Urinary bladder (tissue), 4 donors: ENCODE results near the gene MSH3. TPM values are rescaled to one million over a fixed set of nuclear protein-coding genes. Genes with fewer than 3 reads are reported as not detected.

Experiments used
- DNase-seq: peaks from one replicate; pipeline ENCODE4 v3.0.0-alpha.2; 2015; ENCODE audit errors: extremely low spot score
- H3K27ac ChIP-seq: one replicate; pipeline ENCODE4 v1.5.1; 2013; ENCODE audit warnings: low read depth, mild to moderate bottlenecking, moderate library complexity
- H3K36me3 ChIP-seq: one replicate; pipeline ENCODE4 v1.6.1; 2013; ENCODE audit warnings: mild to moderate bottlenecking, moderate library complexity; ENCODE audit not compliant: insufficient read depth
- H3K4me1 ChIP-seq: one replicate; pipeline ENCODE4 v1.6.1; 2013; ENCODE audit warnings: mild to moderate bottlenecking, moderate library complexity; ENCODE audit not compliant: insufficient read depth
- H3K4me3 ChIP-seq: one replicate; pipeline ENCODE4 v1.5.1; 2013; ENCODE audit warnings: low read depth, low read length
- whole genome bisulfite sequencing: extraction: QIAGEN DNeasy Blood & Tissue Kit; methylation state at CpG from one replicate; pipeline ENCODE4 v1.1.7; 2013; 5-methylcytosine and 5-hydroxymethylcytosine counted together
- polyA plus RNA-seq: library from polyadenylated mRNA; stranded (reverse); fragments of 200-250 nt; gene quantifications from one replicate; pipeline ENCODE4 v1.2.3, GENCODE V29; 2013
- total RNA-seq: library from RNA; depleted of rRNA; stranded (reverse); fragments of >200 nt; gene quantifications from one replicate; pipeline ENCODE4 v1.2.3, GENCODE V29; 2014
- donor health status: healthy with polysubstance abuse.
- donor health status: healthy.

The MSH3 gene
- total and polyA plus RNA-seq, 2 donors, result 5.5 to 33.8 TPM

- Histone ChIP-seq H3K4me3 (no peak overlapping the region), H3K27ac (no peak overlapping the region), H3K36me3 (peaks cover 3% of the 10 kb centered on the region), H3K4me1 (no peaks in the 10 kb centered on the region)
- DNase-seq, result no peak
- 91% methylated on average over 8 of the region's 8 CpGs for WGBS
Measured at GRCh38 chr5:80667384-80667783, 12.9 kb downstream of the MSH3 start.

GRCh38 chr5:80668016-80668969 is 13.8 kb downstream of the MSH3 start:
- 84% methylated on average over 16 of the region's 16 CpGs for WGBS
- DNase-seq, result no peak
- H3K4me1 ChIP-seq, result no peaks in the 10 kb centered on the region
- no peak overlapping the region for H3K27ac ChIP-seq
- H3K36me3 ChIP-seq, result peaks cover 3% of the 10 kb centered on the region
- H3K4me3 ChIP-seq, result no peak overlapping the region

DNA sequence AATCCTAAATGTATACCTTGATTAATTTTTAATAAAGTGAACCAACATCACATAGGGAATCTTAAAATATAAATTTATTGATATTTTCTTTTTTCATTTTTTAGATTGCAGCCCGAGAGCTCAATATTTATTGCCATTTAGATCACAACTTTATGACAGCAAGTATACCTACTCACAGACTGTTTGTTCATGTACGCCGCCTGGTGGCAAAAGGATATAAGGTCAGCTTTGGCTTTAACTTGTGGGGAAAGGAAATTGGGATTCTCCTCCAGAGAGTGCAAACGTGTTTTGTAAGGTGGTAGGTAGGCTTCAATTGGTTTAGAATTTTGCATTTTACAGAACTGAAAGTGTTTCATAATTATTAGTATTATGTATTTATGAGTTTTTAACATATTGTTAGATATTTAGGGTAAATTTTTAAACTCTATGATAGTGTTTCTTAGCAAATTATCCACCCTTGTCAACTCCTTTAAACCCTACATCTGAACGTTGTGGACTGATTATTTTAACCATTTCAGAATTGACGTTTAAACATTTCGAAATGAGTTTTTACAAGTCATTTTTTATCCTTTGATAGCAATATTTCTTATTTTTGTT is 17.8 kb downstream of the MSH3 start:
- peak; percentile 56 for DNase-seq
- Histone ChIP-seq H3K27ac (no peak overlapping the region), H3K4me1 (no peaks in the 10 kb centered on the region), H3K36me3 (peaks cover 3% of the 10 kb centered on the region), H3K4me3 (no peak overlapping the region)
- WGBS, result 36% methylated on average over 7 of the region's 7 CpGs

DNA sequence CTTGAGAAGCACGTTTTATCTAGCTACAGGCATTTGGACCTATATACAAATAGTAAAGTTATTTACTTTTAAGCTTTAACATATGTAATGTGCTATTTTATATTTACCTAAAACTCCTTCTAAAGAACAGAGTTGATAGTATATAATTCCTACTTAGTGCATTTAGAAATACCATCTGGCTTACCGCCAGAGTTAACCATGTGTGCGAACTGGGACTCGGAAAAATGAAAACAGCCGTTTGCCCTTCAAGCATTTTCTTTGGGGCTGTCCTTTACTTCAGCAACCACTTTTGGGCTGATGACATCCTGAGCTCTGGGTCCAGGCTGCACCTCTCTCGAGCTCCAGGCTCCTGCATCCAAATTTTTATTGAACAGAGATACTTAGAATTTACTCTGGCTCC is 22.3 kb downstream of the MSH3 start:
- WGBS, result 40% methylated on average over 6 of the region's 6 CpGs

DNA sequence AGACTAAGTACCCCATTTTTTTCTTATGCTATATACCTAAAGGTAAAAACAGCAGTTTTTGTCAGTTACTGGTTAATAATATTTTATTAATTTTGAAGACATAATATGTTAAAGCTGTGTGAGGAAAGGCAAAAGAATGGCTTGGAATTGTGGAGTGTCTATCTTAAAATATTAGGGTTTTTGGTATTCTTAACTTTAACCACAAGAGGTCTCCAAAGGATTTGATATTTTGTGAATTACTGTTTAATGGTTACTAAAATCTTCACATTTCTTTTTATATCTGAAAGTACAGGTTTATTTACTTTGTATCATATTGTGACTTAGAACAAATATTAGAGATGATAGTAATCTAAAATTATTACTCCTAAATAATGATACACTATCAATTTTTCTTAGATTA is 32.3 kb downstream of the MSH3 start:
- no peak for DNase-seq
- Histone ChIP-seq H3K4me3 (no peak overlapping the region), H3K4me1 (no peaks in the 10 kb centered on the region), H3K36me3 (no peaks in the 10 kb centered on the region), H3K27ac (no peak overlapping the region)

More for the DNA sequence above, 22.3 kb downstream of the MSH3 start:
- no peak for DNase-seq
- H3K36me3 ChIP-seq, result peaks cover 1% of the 10 kb centered on the region
- H3K27ac ChIP-seq, result no peak overlapping the region
- no peaks in the 10 kb centered on the region for H3K4me1 ChIP-seq
- H3K4me3 ChIP-seq, result no peak overlapping the region

DNA sequence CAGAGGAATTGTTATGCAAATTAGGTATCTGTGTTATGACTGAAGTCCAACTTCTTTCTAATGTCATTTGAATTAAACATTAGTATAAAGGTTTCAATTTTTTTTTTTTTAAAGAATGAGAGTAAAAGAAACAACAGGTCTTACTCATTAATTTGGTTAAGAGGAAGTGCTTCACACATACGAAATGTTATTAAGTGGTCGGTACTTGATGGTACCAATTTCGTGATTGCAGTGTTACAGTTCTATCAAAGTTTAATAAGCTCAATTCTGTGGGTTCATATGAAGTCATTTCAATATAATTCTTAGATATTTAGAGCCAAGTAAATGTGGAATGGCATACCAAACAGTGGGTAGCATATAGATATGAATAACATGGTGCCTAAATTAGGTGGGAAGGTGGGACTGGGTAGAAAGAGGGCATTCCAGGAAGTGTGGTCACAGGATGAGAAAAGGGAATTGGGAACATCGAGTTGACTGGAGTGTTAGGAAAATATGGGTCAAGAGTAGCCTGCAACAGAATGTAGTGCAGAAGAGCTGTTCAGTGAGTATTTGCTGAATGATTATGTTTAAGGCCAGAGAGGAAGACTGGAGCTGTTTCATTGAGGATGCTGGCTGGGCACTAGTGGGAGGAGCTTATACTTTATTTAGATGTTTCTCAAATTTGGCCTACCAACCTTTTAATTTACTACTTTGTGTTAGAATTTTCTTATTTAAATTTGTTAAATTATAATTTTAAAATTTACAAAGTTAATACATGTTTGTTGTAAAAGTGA is 34.4 kb downstream of the MSH3 start:
- WGBS, result 86% methylated on average over 4 of the region's 4 CpGs
- no peak for DNase-seq
- Histone ChIP-seq H3K4me1 (no peaks in the 10 kb centered on the region), H3K36me3 (no peaks in the 10 kb centered on the region), H3K4me3 (no peak overlapping the region), H3K27ac (no peak overlapping the region)

DNA sequence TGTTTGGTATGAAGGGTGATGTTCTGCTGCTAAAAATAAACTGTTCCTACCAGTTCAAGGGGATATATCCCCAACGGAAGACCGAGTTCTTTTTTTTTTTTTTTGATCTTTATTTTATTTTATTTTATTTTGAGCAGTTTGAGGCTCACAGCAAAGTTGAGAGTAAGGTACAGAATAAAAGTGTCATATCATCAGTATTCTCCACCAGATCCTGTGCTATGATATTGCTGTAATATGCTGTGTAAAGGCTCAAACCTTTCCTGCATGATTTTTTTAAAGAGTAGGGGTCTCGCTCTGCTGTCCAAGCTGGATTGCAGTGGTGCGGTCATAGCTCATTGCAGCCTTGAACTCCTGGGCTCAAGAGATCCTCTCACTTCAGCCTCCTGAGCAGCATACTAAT is 35.2 kb downstream of the MSH3 start:
- Histone ChIP-seq H3K4me3 (no peak overlapping the region), H3K27ac (no peak overlapping the region), H3K4me1 (no peaks in the 10 kb centered on the region), H3K36me3 (no peaks in the 10 kb centered on the region)
- no peak for DNase-seq
- WGBS, result 92% methylated on average over 4 of the region's 4 CpGs

- no peaks in the 10 kb centered on the region for H3K36me3 ChIP-seq
- no peaks in the 10 kb centered on the region for H3K4me1 ChIP-seq
- WGBS, result 95% methylated on average over 3 of the region's 3 CpGs
- no peak overlapping the region for H3K4me3 ChIP-seq
- no peak overlapping the region for H3K27ac ChIP-seq
- no peak for DNase-seq
Measured at GRCh38 chr5:80695666-80696065, 41.2 kb downstream of the MSH3 start.

DNA sequence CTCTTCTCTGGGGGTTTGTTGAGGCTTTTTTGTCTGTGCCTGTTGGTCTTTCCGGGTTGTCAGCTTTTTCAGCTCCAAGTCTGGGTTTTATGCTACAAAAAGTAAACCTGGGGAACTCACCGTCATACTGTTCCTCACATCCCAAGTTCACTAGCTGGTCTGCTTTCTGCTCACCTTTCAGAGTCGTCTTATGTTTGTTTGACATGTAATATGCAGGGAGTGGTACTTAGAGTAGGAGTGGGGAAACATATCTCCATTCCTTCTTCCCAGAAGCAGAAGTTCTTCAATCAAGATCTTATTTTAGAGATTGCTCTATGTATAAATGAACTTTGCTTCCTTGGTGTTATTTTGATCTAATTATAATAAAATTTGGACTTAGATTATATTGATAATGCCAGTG is 42.0 kb downstream of the MSH3 start:
- Histone ChIP-seq H3K27ac (no peak overlapping the region), H3K4me3 (no peak overlapping the region), H3K36me3 (peaks cover 3% of the 10 kb centered on the region), H3K4me1 (no peaks in the 10 kb centered on the region)
- 90% methylated on average over 3 of the region's 3 CpGs for WGBS
- no peak for DNase-seq

GRCh38 chr5:80697100-80697499 is 42.6 kb downstream of the MSH3 start:
- Histone ChIP-seq H3K4me1 (no peaks in the 10 kb centered on the region), H3K27ac (no peak overlapping the region), H3K4me3 (no peak overlapping the region), H3K36me3 (peaks cover 5% of the 10 kb centered on the region)
- 78% methylated on average over 3 of the region's 3 CpGs for WGBS
- DNase-seq, result no peak

DNA sequence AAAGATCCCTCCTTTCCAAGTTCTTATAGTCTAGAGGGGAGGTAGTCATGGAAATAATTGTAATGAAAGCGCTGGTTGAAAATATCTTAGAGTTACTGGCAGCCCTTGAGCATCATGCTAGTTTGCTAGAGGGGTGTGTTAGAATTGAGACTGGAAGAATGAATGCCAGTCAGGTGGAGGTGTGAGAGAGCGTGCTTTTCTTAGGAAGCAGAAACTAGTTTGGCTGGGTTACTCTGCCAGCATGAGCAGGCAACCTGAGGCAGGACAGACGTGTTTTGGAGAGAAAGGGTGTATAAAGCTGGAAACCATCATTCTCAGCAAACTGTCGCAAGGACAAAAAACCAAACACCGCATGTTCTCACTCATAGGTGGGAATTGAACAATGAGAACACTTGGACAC is 43.9 kb downstream of the MSH3 start:
- DNase-seq, result no peak
- WGBS, result 77% methylated on average over 5 of the region's 5 CpGs
- no peaks in the 10 kb centered on the region for H3K4me1 ChIP-seq
- H3K36me3 ChIP-seq, result peaks cover 7% of the 10 kb centered on the region
- no peak overlapping the region for H3K4me3 ChIP-seq
- H3K27ac ChIP-seq, result no peak overlapping the region

- no peaks in the 10 kb centered on the region for H3K4me1 ChIP-seq
- no peak overlapping the region for H3K27ac ChIP-seq
- WGBS, result 40% methylated on average over 1 of the region's 1 CpG
- peaks cover 7% of the 10 kb centered on the region for H3K36me3 ChIP-seq
- no peak for DNase-seq
- H3K4me3 ChIP-seq, result no peak overlapping the region
Measured at GRCh38 chr5:80701597-80701996, 47.1 kb downstream of the MSH3 start.

DNA sequence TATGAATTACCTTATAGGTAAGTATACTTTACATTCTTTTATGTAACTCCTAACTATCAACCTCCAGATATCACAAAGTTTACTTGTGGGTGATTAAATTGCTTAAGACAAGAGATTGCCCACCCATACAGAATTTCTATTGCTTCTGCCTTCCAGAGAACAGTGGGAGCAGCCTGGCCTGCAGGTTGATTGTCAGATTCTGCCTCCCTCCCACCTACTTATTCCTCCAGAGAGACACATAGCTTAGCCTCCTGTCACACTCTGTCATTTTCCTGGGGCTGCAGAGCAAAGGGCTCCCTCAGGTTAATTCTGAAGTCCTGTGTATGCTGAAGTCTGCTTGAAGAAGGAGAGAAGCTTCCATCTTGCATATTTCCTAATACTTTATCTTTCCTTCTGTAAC is 48.8 kb downstream of the MSH3 start:
- DNase-seq, result no peak
- Histone ChIP-seq H3K4me3 (no peak overlapping the region), H3K4me1 (no peaks in the 10 kb centered on the region), H3K27ac (no peak overlapping the region), H3K36me3 (peaks cover 7% of the 10 kb centered on the region)

DNA sequence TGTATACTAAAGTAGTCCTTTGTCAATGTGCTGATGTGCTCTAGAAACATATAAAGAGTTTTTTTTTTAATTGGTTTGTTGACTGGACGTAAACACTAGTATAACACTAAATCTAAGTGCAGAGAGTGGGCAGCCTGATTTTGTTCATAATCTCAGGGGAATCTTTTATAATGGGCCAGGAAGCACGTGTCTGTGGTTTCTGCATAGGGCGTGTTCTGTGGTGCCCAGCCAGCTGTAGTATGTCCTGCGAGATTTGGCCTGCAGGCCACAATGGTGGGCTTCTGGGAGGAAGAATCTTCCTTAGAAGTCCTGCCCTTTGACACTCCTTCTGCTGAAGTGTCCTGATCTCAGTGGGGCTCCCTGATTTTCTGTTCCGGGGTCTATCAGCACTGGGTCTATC is 49.3 kb downstream of the MSH3 start:
- peaks cover 7% of the 10 kb centered on the region for H3K36me3 ChIP-seq
- H3K4me1 ChIP-seq, result no peaks in the 10 kb centered on the region
- no peak for DNase-seq
- no peak overlapping the region for H3K27ac ChIP-seq
- WGBS, result 74% methylated on average over 5 of the region's 5 CpGs
- no peak overlapping the region for H3K4me3 ChIP-seq
